A673 (cell line): ENCODE measurements around the gene FPR2.

Source experiments
- CTCF ChIP-seq: fragments of 300-800, 200-600 bp; sonication (generic); conservative IDR thresholded peaks from 2 replicates; pipeline ENCODE4 v1.5.1; 2017; ENCODE audit warnings: low read depth, mild to moderate bottlenecking, antibody characterized with exemption, low read length, moderate library complexity, mixed read lengths
- EZH2 ChIP-seq: fragments of 200-600 bp; sonication (generic); IDR thresholded peaks from 2 replicates; pipeline ENCODE4 v1.6.1; 2017; ENCODE audit warnings: borderline replicate concordance, low read depth, mild to moderate bottlenecking, mixed read lengths, antibody characterized with exemption, low read length; ENCODE audit not compliant: poor library complexity, severe bottlenecking

- TF ChIP-seq EZH2, result no peak
- TF ChIP-seq CTCF, result no peak
These were observed 34.0 kb downstream of the FPR2 start, which contains the start of gene FPR3 for GRCh38 chr19:51794885-51795490.
